Gastrocnemius medialis (tissue), 4 donors: ENCODE measurements around the gene GNAT3. TPM values are rescaled to one million over a fixed set of nuclear protein-coding genes. Genes with fewer than 3 reads are reported as not detected.

ENCODE experiments used
- ATAC-seq, 2 donors: fragments of 150-250 bp; one replicate each; pipeline ENCODE4 v1.9.1; 2016
- DNase-seq, 2 donors: peaks; one replicate each; pipeline ENCODE4 v3.0.0-alpha.2; 2019
- H3K27ac ChIP-seq, 4 donors: fragments of 200-600 bp; sonication (generic); 1 replicate in 1 of 4; 2 replicates in 3 of 4; pipeline ENCODE4 v1.5.1; 2016 to 2018; ENCODE audit warnings: mild to moderate bottlenecking in 2 of 4, moderate library complexity in 1 of 4
- H3K27me3 ChIP-seq, 3 donors: fragments of 200-600 bp; sonication (generic) in 2 of 3; 1 replicate in 1 of 3; 2 replicates in 2 of 3; pipeline versions ENCODE4 v1.5.1 to v1.6.0; 2016 to 2019; ENCODE audit warnings: mild to moderate bottlenecking in 1 of 3, moderate library complexity in 1 of 3
- H3K36me3 ChIP-seq, 2 donors: fragments of 200-600 bp; sonication (generic) in 1 of 2; one replicate each; pipeline ENCODE4 v1.5.1; 2017 to 2018
- H3K4me1 ChIP-seq, 2 donors: fragments of 200-600 bp; sonication (generic) in 1 of 2; one replicate each; pipeline ENCODE4 v1.5.1; 2016 to 2017; ENCODE audit warnings: mild to moderate bottlenecking in 2 of 2
- H3K4me3 ChIP-seq, 4 donors: fragments of 200-600 bp; sonication (generic) in 3 of 4; 1 replicate in 1 of 4; 2 replicates in 3 of 4; pipeline ENCODE4 v1.5.1; 2016 to 2019; ENCODE audit warnings: mild to moderate bottlenecking in 2 of 4
- H3K9me3 ChIP-seq, 3 donors: fragments of 200-600 bp; sonication (generic) in 2 of 3; 1 replicate in 1 of 3; 2 replicates in 2 of 3; pipeline ENCODE4 v1.5.1; 2016 to 2019
- POLR2A ChIP-seq, 2 donors: fragments of 450-650 bp; IDR thresholded peaks; one replicate each; pipeline ENCODE4 v1.6.1; 2017; ENCODE audit warnings: antibody characterized with exemption in 2 of 2, mild to moderate bottlenecking in 2 of 2, moderate library complexity in 2 of 2
- in situ Hi-C, 4 donors: fragments of 200-750 bp; cut with MboI; loops; one replicate each; pipeline versions ENCODE4 v1.15.0 to v1.8.0; 2017; ENCODE audit warnings: low sequenced_read_pairs in 4 of 4
- intact Hi-C: fragments of 100-400 bp; cut with DNase I; formaldehyde crosslinking; loops from one replicate; pipeline ENCODE4 v1.15.1; 2023; ENCODE audit warnings: low total_unique reads
- total RNA-seq, 4 donors: library from RNA; depleted of rRNA; stranded (reverse); fragments of >200 nt; gene quantifications; one replicate each; pipeline versions ENCODE4 v1.1.0 to v1.2.3, GENCODE V29; 2016
- TF ChIP-seq, protein P1 (sequence below), 5 experiments: fragments of 450-650 bp in 3 of 5; fragments of 200-600 bp in 2 of 5; sonication (generic) in 2 of 5; IDR thresholded peaks in 4 of 5; conservative IDR thresholded peaks in 1 of 5; 1 replicate in 4 of 5; 2 replicates in 1 of 5; pipeline ENCODE4 v1.5.1; 2016 to 2019; ENCODE audit warnings: antibody characterized with exemption in 5 of 5, mild to moderate bottlenecking in 3 of 5, moderate library complexity in 3 of 5

The GNAT3 gene
- total RNA-seq, 4 donors from 2014 or later = not detected

DNA sequence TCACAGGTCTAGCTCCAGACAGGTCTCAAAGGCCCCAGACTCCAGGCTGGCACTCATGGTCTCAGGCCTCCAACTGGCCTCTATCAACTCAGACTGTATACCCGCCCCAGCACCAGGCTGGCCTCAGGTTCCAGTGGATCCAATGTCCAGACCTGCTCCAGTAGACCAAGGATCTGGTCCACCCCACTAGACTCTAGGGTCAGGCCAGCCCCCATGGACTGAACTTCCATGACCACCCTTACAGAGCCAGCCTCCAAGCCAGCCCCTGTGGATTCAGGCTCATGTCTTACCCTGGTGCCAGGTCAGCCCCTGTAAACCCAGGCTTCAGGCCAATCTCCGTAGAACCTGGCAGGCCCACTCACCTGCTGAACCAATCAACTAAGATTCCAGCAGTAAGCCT, 16.8 kb upstream of the GNAT3 start:
- Histone ChIP-seq H3K4me1 (no peaks in the 10 kb centered on the region), H3K27me3 (no peaks in the 10 kb centered on the region), H3K36me3 (no peaks in the 10 kb centered on the region), H3K27ac (no peak overlapping the region), H3K4me3 (no peak overlapping the region), H3K9me3 (no peaks in the 10 kb centered on the region)
- in situ Hi-C loops (no loop called here), intact Hi-C loops (no loop called here)
- DNase-seq (no peak), ATAC-seq (no peak)
- TF ChIP-seq POLR2A (IDR thresholded peaks at IDR 0.05) = no peak
- TF ChIP-seq, protein P1, sequence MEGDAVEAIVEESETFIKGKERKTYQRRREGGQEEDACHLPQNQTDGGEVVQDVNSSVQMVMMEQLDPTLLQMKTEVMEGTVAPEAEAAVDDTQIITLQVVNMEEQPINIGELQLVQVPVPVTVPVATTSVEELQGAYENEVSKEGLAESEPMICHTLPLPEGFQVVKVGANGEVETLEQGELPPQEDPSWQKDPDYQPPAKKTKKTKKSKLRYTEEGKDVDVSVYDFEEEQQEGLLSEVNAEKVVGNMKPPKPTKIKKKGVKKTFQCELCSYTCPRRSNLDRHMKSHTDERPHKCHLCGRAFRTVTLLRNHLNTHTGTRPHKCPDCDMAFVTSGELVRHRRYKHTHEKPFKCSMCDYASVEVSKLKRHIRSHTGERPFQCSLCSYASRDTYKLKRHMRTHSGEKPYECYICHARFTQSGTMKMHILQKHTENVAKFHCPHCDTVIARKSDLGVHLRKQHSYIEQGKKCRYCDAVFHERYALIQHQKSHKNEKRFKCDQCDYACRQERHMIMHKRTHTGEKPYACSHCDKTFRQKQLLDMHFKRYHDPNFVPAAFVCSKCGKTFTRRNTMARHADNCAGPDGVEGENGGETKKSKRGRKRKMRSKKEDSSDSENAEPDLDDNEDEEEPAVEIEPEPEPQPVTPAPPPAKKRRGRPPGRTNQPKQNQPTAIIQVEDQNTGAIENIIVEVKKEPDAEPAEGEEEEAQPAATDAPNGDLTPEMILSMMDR (IDR thresholded peaks at IDR 0.05 in 4 of 5, conservative IDR thresholded peaks at IDR 0.05 in 1 of 5) = no peak

DNA sequence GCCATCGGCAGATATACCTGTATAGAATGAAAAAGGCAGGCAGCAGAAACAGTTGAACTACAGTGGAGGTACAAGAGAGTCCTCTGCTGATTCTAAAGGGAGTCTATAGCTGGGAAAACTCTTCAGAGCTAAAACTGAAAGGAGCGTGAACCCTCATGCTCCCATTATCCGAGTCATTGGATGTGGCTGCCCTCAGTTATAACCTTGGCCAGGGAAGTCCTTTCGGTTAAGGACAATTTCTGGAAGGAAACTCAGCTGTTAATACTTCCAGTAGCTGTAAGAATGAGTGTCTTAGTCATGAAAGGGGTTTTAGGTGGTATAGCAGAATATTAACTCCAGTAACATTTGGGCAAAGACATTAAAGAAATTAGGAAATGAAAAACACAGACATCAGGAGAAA, 14.6 kb upstream of the GNAT3 start:
- peak overlapping the region in 2 of 4 donors; percentile 6 to 20 for H3K27ac ChIP-seq
- in situ Hi-C loops (no loop called here), intact Hi-C loops (no loop called here)
- H3K9me3 ChIP-seq = no peaks in the 10 kb centered on the region
- DNase-seq (no peak), ATAC-seq (no peak)
- H3K4me3 ChIP-seq = peak overlapping the region in 1 of 4 donors; percentile 10
- TF ChIP-seq POLR2A (IDR thresholded peaks at IDR 0.05) = no peak
- TF ChIP-seq, protein P1 (IDR thresholded peaks at IDR 0.05 in 4 of 5, conservative IDR thresholded peaks at IDR 0.05 in 1 of 5) = no peak
- no peaks in the 10 kb centered on the region for H3K36me3 ChIP-seq
- no peaks in the 10 kb centered on the region for H3K4me1 ChIP-seq
- H3K27me3 ChIP-seq = no peaks in the 10 kb centered on the region

DNA sequence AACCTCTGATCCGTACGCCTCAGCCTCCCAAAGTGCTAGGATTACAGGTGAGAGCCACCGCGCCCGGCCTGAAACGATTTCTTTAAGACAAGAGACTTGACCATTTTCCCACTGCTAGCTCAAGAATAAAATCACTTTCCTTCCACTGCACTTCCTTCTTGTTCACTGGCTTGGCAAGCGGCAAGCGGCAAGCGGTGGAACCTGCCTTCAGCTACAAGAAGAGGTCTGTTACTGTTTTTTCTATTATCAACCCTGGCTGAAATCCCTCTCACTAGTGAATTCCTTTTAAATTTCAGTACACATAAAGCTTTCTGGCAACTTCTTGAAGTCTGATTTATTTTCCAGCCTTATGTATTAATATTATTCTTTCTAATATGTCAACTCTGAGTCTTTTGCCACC, 12.8 kb upstream of the GNAT3 start:
- DNase-seq = no peak
- H3K9me3 ChIP-seq = no peaks in the 10 kb centered on the region
- no peak for TF ChIP-seq POLR2A (IDR thresholded peaks at IDR 0.05)
- TF ChIP-seq, protein P1 (IDR thresholded peaks at IDR 0.05 in 4 of 5, conservative IDR thresholded peaks at IDR 0.05 in 1 of 5) = no peak
- H3K4me1 ChIP-seq = no peaks in the 10 kb centered on the region
- peak overlapping the region in 3 of 4 donors; percentile 2 to 38 (median 10) for H3K27ac ChIP-seq
- peak overlapping the region in 2 of 4 donors; percentile 2 to 4 for H3K4me3 ChIP-seq
- no peaks in the 10 kb centered on the region for H3K36me3 ChIP-seq
- in situ Hi-C loops (no loop called here), intact Hi-C loops (no loop called here)
- no peak for ATAC-seq
- H3K27me3 ChIP-seq = no peaks in the 10 kb centered on the region

DNA sequence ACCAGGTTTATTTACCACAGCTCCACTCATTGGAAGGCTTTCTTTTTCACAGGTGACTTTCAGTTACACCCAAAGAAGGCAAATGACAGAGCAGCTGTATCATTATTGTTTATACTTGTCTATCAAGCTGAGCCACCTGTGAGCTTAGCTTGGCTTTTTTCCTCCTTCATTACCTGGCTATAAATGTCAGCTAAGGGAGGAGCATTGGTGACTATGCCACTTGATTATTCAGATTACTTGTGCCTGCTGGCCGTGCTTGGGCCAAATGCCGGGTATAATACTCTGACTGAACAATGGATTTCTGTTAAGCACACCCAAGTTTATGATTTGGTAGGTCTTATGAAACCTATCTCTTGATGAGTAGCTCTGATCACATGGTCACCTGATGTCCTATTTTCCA, 9.9 kb upstream of the GNAT3 start:
- intact Hi-C loops (no loop called here), in situ Hi-C loops (no loop called here)
- Histone ChIP-seq H3K27me3 (no peaks in the 10 kb centered on the region), H3K4me1 (peaks cover 0 to 7% of the 10 kb centered on the region in 2 donors), H3K4me3 (no peak overlapping the region), H3K27ac (no peak overlapping the region), H3K9me3 (no peaks in the 10 kb centered on the region), H3K36me3 (no peaks in the 10 kb centered on the region)
- ATAC-seq (no peak), DNase-seq (no peak)
- TF ChIP-seq POLR2A (IDR thresholded peaks at IDR 0.05) = no peak

DNA sequence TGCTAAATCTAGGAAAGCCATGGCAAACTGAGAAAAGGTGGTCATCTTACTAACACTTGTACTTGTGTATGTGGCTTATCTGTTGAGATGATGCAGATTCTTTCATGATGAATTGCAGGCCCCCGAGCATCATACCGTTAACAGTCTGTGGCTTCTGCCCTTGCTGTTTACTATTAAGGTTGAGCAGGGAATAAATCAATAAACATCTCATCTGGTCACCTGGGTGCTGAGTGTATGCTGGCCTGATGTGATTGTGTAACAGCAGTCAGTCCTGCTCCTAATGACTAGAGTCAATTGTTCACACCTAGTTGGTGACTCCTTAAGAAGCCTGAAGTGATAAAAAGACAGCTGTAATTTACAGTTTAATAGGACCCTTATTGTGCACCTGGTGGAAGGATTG, 8.3 kb upstream of the GNAT3 start:
- DNase-seq (no peak), ATAC-seq (no peak)
- Histone ChIP-seq H3K4me1 (peaks cover 0 to 12% of the 10 kb centered on the region in 2 donors), H3K4me3 (no peak overlapping the region), H3K27ac (no peak overlapping the region), H3K9me3 (no peaks in the 10 kb centered on the region), H3K27me3 (no peaks in the 10 kb centered on the region), H3K36me3 (no peaks in the 10 kb centered on the region)
- intact Hi-C loops = no loop called here
- TF ChIP-seq, protein P1 (IDR thresholded peaks at IDR 0.05 in 4 of 5, conservative IDR thresholded peaks at IDR 0.05 in 1 of 5) = no peak
- TF ChIP-seq POLR2A (IDR thresholded peaks at IDR 0.05) = no peak
- in situ Hi-C loops = no loop called here
